ENCODE data around the gene ADARB2. TPM values are rescaled to one million over a fixed set of nuclear protein-coding genes. Genes with fewer than 3 reads are reported as not detected.

The ADARB2 gene
- total RNA-seq, 4 donors from 2014 or later: 0.80 to 4.9 (median 2.3) TPM

DNA sequence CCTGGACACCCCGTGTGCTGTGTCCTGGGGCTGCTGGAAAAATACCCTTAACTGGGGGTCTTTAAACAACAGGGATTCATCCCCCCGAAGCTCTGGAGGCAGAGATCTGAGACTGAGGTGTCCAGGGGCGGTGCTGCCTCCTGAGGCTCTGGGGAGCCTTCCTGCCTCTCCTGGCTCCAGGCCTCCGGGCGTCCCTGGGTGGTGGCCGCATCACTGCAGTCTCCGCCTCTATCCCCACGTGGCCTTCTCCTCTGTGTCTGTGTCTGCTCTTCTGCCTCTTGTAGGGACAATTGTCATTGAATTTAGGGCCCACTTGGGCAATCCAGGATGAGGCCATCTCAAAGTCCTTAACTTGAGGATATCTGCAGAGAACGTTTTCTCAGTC is 464.6 kb downstream of the ADARB2 start:
- Histone ChIP-seq H3K27ac (no peak overlapping the region), H3K4me3 (no peak overlapping the region), H3K27me3 (no peaks in the 10 kb centered on the region), H3K36me3 (no peaks in the 10 kb centered on the region), H3K9me3 (no peaks in the 10 kb centered on the region), H3K4me1 (no peaks in the 10 kb centered on the region)
- TF ChIP-seq EP300 (IDR thresholded peaks at IDR 0.05; ENCODE audit: low read depth): no peak
- no peak for TF ChIP-seq POLR2A (IDR thresholded peaks at IDR 0.05)
- TF ChIP-seq POLR2AphosphoS5 (IDR thresholded peaks at IDR 0.05): no peak
- TF ChIP-seq, protein P1, sequence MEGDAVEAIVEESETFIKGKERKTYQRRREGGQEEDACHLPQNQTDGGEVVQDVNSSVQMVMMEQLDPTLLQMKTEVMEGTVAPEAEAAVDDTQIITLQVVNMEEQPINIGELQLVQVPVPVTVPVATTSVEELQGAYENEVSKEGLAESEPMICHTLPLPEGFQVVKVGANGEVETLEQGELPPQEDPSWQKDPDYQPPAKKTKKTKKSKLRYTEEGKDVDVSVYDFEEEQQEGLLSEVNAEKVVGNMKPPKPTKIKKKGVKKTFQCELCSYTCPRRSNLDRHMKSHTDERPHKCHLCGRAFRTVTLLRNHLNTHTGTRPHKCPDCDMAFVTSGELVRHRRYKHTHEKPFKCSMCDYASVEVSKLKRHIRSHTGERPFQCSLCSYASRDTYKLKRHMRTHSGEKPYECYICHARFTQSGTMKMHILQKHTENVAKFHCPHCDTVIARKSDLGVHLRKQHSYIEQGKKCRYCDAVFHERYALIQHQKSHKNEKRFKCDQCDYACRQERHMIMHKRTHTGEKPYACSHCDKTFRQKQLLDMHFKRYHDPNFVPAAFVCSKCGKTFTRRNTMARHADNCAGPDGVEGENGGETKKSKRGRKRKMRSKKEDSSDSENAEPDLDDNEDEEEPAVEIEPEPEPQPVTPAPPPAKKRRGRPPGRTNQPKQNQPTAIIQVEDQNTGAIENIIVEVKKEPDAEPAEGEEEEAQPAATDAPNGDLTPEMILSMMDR (IDR thresholded peaks at IDR 0.05): no peak
- DNase-seq: no peak
- intact Hi-C loops (cut with DNase I; ENCODE audit: low total_unique reads): no loop called here
- in situ Hi-C loops (cut with MboI; ENCODE audit: low pct_ligation_motif_present in 1 of 4, low pct_unique_long_range_greater_than_20kb in 1 of 4, low sequenced_read_pairs in 3 of 4): no loop called here
- 78% methylated on average over 9 of the region's 9 CpGs; no CpG with 5 or more reads in 1 of the 2 donors for WGBS, 2 donors (ENCODE audit: low coverage in 1 of 2)

DNA sequence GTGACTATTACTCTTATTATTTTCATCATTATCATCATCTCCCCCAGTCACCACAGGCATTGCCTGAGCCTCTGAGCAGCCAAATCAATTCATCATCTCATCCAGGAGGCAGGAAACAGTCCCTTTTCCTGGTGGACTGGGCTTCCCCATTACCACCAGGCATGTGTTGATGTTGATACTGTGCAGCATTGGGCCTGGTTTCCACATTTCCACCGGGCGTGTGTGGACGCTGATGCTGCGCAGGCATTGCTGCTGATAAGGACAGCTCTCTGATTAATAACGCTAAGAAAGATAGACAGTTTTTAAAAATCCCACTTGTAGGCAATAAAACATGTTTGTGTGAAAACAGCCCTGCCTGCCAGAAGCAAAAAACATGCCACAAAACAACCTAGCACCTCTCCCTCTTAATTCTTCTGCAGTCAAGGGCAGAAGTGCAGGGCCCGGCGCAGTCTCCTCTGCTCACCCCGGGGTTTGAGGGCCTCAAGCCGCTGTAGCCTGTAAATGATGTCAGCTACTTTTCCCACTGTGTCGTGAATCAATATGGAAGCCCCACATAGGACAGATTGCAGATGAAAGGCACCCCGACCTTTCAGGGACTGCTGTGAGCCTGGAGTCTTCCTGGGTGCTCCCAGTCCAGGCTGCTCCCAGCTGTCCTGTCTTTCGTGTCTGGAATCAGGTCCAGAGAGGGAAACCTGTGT is 465.1 kb downstream of the ADARB2 start:
- WGBS, 2 donors (ENCODE audit: low coverage in 1 of 2): 77 to 94% methylated on average over 3 to 12 of the region's 12 CpGs
- TF ChIP-seq, protein P1 (IDR thresholded peaks at IDR 0.05): no peak
- TF ChIP-seq POLR2AphosphoS5 (IDR thresholded peaks at IDR 0.05) (no peak), POLR2A (IDR thresholded peaks at IDR 0.05) (no peak), EP300 (IDR thresholded peaks at IDR 0.05; ENCODE audit: low read depth) (no peak)
- intact Hi-C loops (cut with DNase I; ENCODE audit: low total_unique reads) (no loop called here), in situ Hi-C loops (cut with MboI; ENCODE audit: low pct_ligation_motif_present in 1 of 4, low pct_unique_long_range_greater_than_20kb in 1 of 4, low sequenced_read_pairs in 3 of 4) (no loop called here)
- DNase-seq: no peak
- Histone ChIP-seq H3K9me3 (no peaks in the 10 kb centered on the region), H3K4me1 (no peaks in the 10 kb centered on the region), H3K4me3 (no peak overlapping the region), H3K27me3 (no peaks in the 10 kb centered on the region), H3K27ac (no peak overlapping the region), H3K36me3 (no peaks in the 10 kb centered on the region)

DNA sequence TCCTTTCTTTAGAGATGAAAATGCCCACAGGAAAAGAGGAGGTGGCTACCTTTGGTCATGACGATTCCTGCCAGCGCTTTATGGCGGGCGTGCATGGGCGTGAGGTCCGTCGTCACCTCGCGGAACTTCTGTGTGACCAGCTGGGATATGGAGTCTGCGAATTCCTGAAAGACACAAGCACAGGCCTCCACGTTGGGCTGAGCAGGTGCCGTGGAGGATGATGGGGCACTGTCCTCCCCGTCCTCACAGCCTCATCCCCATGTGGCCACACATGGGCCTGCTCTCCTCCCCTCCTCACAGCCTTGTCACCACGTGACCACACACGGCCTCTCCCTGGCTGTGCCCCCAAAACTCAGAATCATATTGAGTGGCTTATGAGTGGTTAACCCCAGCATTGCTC is 466.4 kb downstream of the ADARB2 start:
- H3K4me1 ChIP-seq: no peaks in the 10 kb centered on the region
- TF ChIP-seq, protein P1 (IDR thresholded peaks at IDR 0.05): no peak
- TF ChIP-seq POLR2AphosphoS5 (IDR thresholded peaks at IDR 0.05) (no peak), POLR2A (IDR thresholded peaks at IDR 0.05) (no peak), EP300 (IDR thresholded peaks at IDR 0.05; ENCODE audit: low read depth) (no peak)

DNA sequence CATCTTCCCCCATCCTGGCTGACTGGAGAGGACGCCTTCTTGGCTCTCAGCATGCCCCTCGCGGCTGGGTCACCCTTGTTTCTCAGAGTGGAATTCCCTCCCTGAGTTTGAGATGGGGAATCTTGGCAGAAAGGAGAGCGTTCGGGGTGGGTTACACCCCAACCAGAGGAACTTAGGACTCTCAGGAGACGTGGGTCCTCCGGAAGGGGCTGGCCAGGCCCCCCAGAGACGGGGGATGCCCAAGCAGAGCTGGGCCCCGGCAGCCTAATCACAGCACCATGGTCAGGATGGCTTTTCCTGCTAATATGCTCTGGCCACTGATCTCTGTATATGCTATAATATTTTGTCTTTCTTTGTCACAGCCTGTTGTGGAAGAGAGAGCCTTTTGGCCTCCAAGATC is 466.8 kb downstream of the ADARB2 start:
- WGBS, 2 donors (ENCODE audit: low coverage in 1 of 2): 82% methylated on average over 9 of the region's 9 CpGs; no CpG with 5 or more reads in 1 of the 2 donors
- no peak overlapping the region for H3K27ac ChIP-seq
- in situ Hi-C loops (cut with MboI; ENCODE audit: low pct_ligation_motif_present in 1 of 4, low pct_unique_long_range_greater_than_20kb in 1 of 4, low sequenced_read_pairs in 3 of 4) (no loop called here), intact Hi-C loops (cut with DNase I; ENCODE audit: low total_unique reads) (no loop called here)
- H3K27me3 ChIP-seq: no peaks in the 10 kb centered on the region
- no peaks in the 10 kb centered on the region for H3K9me3 ChIP-seq
- H3K4me3 ChIP-seq: no peak overlapping the region
- DNase-seq: no peak
- no peaks in the 10 kb centered on the region for H3K4me1 ChIP-seq
- no peaks in the 10 kb centered on the region for H3K36me3 ChIP-seq
- TF ChIP-seq POLR2A (IDR thresholded peaks at IDR 0.05) (no peak), POLR2AphosphoS5 (IDR thresholded peaks at IDR 0.05) (no peak), EP300 (IDR thresholded peaks at IDR 0.05; ENCODE audit: low read depth) (no peak)
- TF ChIP-seq, protein P1 (IDR thresholded peaks at IDR 0.05): no peak

More for the DNA sequence above, 466.4 kb downstream of the ADARB2 start:
- DNase-seq: no peak
- Histone ChIP-seq H3K9me3 (no peaks in the 10 kb centered on the region), H3K36me3 (no peaks in the 10 kb centered on the region), H3K4me3 (no peak overlapping the region), H3K27ac (no peak overlapping the region), H3K27me3 (no peaks in the 10 kb centered on the region)
- intact Hi-C loops (cut with DNase I; ENCODE audit: low total_unique reads) (no loop called here), in situ Hi-C loops (cut with MboI; ENCODE audit: low pct_ligation_motif_present in 1 of 4, low pct_unique_long_range_greater_than_20kb in 1 of 4, low sequenced_read_pairs in 3 of 4) (no loop called here)
- 80% methylated on average over 15 of the region's 15 CpGs; no CpG with 5 or more reads in 1 of the 2 donors for WGBS, 2 donors (ENCODE audit: low coverage in 1 of 2)
